ENCODE results near the gene HIPK2.

GRCh38 chr7:139743267-139743966 lies 34.4 kb downstream of the HIPK2 start:
- TF ChIP-seq POLR2AphosphoS5 (IDR thresholded peaks at IDR 0.05; ENCODE audit: borderline replicate concordance, low read depth, low read length) (no peak), EZH2 (IDR thresholded peaks at IDR 0.05) (no peak)
